Activated CD4-positive, alpha-beta memory T cell treated with anti-CD3 and anti-CD28 coated beads, Interleukin-2, amount 10 ng/mL, durations not matched to agents 7 days and 5 days (primary cell): ENCODE data around the gene LIPM. TPM values are rescaled to one million over a fixed set of nuclear protein-coding genes. Genes with fewer than 3 reads are reported as not detected.

Experiments
- CTCF ChIA-PET: fragments of 350-600 bp; sonication (Branson Sonifier 250); formaldehyde crosslinking; loops from one replicate; lab custom pipeline; 2021; ENCODE audit warnings: antibody characterized with exemption, inconsistent platforms; lab: Charles Lee
- POLR2A ChIA-PET: fragments of 350-600 bp; sonication (Branson Sonifier 250); formaldehyde crosslinking; loops from one replicate; lab custom pipeline; 2021; ENCODE audit warnings: antibody characterized with exemption; lab: Charles Lee
- DNase-seq: peaks from one replicate; pipeline ENCODE4 v3.0.0-alpha.2; 2020
- H3K27ac Mint-ChIP-seq: one replicate; pipeline ENCODE4 v1.8.0; 2021; ENCODE audit warnings: mild to moderate bottlenecking, mixed read lengths
- H3K27me3 Mint-ChIP-seq: one replicate; pipeline ENCODE4 v1.8.0; 2021; ENCODE audit warnings: mixed read lengths
- H3K36me3 Mint-ChIP-seq: one replicate; pipeline ENCODE4 v1.8.0; 2021; ENCODE audit warnings: low read depth, mixed read lengths
- H3K4me1 Mint-ChIP-seq: one replicate; pipeline ENCODE4 v1.8.0; 2021; ENCODE audit warnings: mixed read lengths
- H3K4me3 Mint-ChIP-seq: one replicate; pipeline ENCODE4 v1.8.0; 2021; ENCODE audit warnings: mild to moderate bottlenecking, mixed read lengths
- H3K9me3 Mint-ChIP-seq: one replicate; pipeline ENCODE4 v1.8.0; 2021; ENCODE audit warnings: mixed read lengths
- total RNA-seq, 2 experiments: library from RNA; stranded (reverse); gene quantifications; one replicate each; pipeline ENCODE4 v1.2.3, GENCODE V29; 2021

LIPM gene
- total RNA-seq, 2 experiments from 2014 or later: not detected

GRCh38 chr10:88809621-88810020 lies 7.1 kb downstream of the LIPM start:
- H3K4me1 Mint-ChIP-seq: peaks cover 3% of the 10 kb centered on the region
- H3K4me3 Mint-ChIP-seq: no peak overlapping the region
- peaks cover 8% of the 10 kb centered on the region for H3K27me3 Mint-ChIP-seq
- ChIA-PET CTCF (interaction anchor here (0.8 to 2.7 kb wide), 7 partner anchors 12 to 125 kb away, joined by 3 to 16 read pairs (median 3); no protein-coding TSS in a partner anchor), POLR2A (no interaction called here)
- DNase-seq: no peak
- H3K27ac Mint-ChIP-seq: no peak overlapping the region
- no peaks in the 10 kb centered on the region for H3K9me3 Mint-ChIP-seq
- H3K36me3 Mint-ChIP-seq: no peaks in the 10 kb centered on the region

GRCh38 chr10:88810196-88810961 lies 7.8 kb downstream of the LIPM start:
- no peak overlapping the region for H3K4me3 Mint-ChIP-seq
- H3K36me3 Mint-ChIP-seq: no peaks in the 10 kb centered on the region
- CTCF ChIA-PET: interaction anchor here (0.7 to 2.7 kb wide), 20 partner anchors 11 to 830 kb away, joined by 3 to 16 read pairs (median 4); no protein-coding TSS in a partner anchor
- H3K27me3 Mint-ChIP-seq: peaks cover 8% of the 10 kb centered on the region
- no peaks in the 10 kb centered on the region for H3K9me3 Mint-ChIP-seq
- peak; percentile 32 for DNase-seq
- POLR2A ChIA-PET: no interaction called here
- no peak overlapping the region for H3K27ac Mint-ChIP-seq
- H3K4me1 Mint-ChIP-seq: peaks cover 3% of the 10 kb centered on the region

- Mint-ChIP-seq H3K27ac (no peak overlapping the region), H3K4me3 (no peak overlapping the region), H3K27me3 (peaks cover 10% of the 10 kb centered on the region), H3K9me3 (no peaks in the 10 kb centered on the region), H3K36me3 (no peaks in the 10 kb centered on the region), H3K4me1 (peaks cover 7% of the 10 kb centered on the region)
- ChIA-PET POLR2A (no interaction called here), CTCF (interaction anchor here (1.1 to 1.4 kb wide), 2 partner anchors 22 to 84 kb away, joined by 5 read pairs; no protein-coding TSS in a partner anchor)
- DNase-seq: no peak
Observed at GRCh38 chr10:88813200-88813599, 10.7 kb downstream of the LIPM start.

- H3K27ac Mint-ChIP-seq: no peak overlapping the region
- no peak overlapping the region for H3K4me3 Mint-ChIP-seq
- no peaks in the 10 kb centered on the region for H3K9me3 Mint-ChIP-seq
- DNase-seq: no peak
- ChIA-PET CTCF (no interaction called here), POLR2A (no interaction called here)
- peaks cover 2% of the 10 kb centered on the region for H3K27me3 Mint-ChIP-seq
- H3K4me1 Mint-ChIP-seq: peaks cover 9% of the 10 kb centered on the region
- H3K36me3 Mint-ChIP-seq: no peaks in the 10 kb centered on the region
Observed at GRCh38 chr10:88819290-88819689, 16.8 kb downstream of the LIPM start.

- ChIA-PET CTCF (interaction anchor here (1.1 to 3.2 kb wide), 3 partner anchors 11 to 61 kb away, joined by 3 to 19 read pairs (median 16); partner anchors contain the start of gene LIPN), POLR2A (interaction anchor here (1.3 to 1.7 kb wide), 2 partner anchors 59 to 959 kb away, joined by 3 to 5 read pairs; partner anchors contain the start of gene STAMBPL1)
- Mint-ChIP-seq H3K4me1 (peaks cover 23% of the 10 kb centered on the region), H3K9me3 (no peaks in the 10 kb centered on the region), H3K36me3 (no peaks in the 10 kb centered on the region), H3K27me3 (peaks cover 2% of the 10 kb centered on the region), H3K4me3 (no peak overlapping the region), H3K27ac (no peak overlapping the region)
- DNase-seq: no peak
Observed at GRCh38 chr10:88820748-88821401, 18.3 kb downstream of the LIPM start.

- CTCF ChIA-PET: interaction anchor here (2.1 to 4.3 kb wide), 3 partner anchors 9 to 244 kb away, joined by 4 to 19 read pairs (median 14); partner anchors contain the start of gene RNLS
- peaks cover 64% of the 10 kb centered on the region for H3K4me1 Mint-ChIP-seq
- POLR2A ChIA-PET: interaction anchor here (0.8 to 1.3 kb wide), 3 partner anchors 8 to 54 kb away, joined by 3 to 6 read pairs (median 3); partner anchors contain the start of gene STAMBPL1
- no peaks in the 10 kb centered on the region for H3K27me3 Mint-ChIP-seq
- H3K27ac Mint-ChIP-seq: peak overlapping the region; percentile 47
- H3K9me3 Mint-ChIP-seq: no peaks in the 10 kb centered on the region
- DNase-seq: no peak
- H3K36me3 Mint-ChIP-seq: peaks cover 11% of the 10 kb centered on the region
- no peak overlapping the region for H3K4me3 Mint-ChIP-seq
Observed at GRCh38 chr10:88826388-88826787, 23.9 kb downstream of the LIPM start.

GRCh38 chr10:88827671-88828070 lies 25.1 kb downstream of the LIPM start:
- POLR2A ChIA-PET: interaction anchor here (1.3 kb wide), 1 partner anchor 53 kb away, joined by 6 read pairs; the partner anchor contains the start of gene STAMBPL1
- no peaks in the 10 kb centered on the region for H3K27me3 Mint-ChIP-seq
- no peak for DNase-seq

GRCh38 chr10:88828310-88828709 lies 25.8 kb downstream of the LIPM start:
- ChIA-PET CTCF (interaction anchor here (0.8 to 4.3 kb wide), 2 partner anchors 19 to 105 kb away, joined by 3 to 19 read pairs; no protein-coding TSS in a partner anchor), POLR2A (no interaction called here)
- Mint-ChIP-seq H3K36me3 (peaks cover 11% of the 10 kb centered on the region), H3K9me3 (no peaks in the 10 kb centered on the region), H3K27me3 (no peaks in the 10 kb centered on the region), H3K4me1 (peaks cover 80% of the 10 kb centered on the region), H3K4me3 (no peak overlapping the region), H3K27ac (no peak overlapping the region)
- no peak for DNase-seq

More at GRCh38 chr10:88827671-88828070, 25.1 kb downstream of the LIPM start:
- Mint-ChIP-seq H3K9me3 (no peaks in the 10 kb centered on the region), H3K4me1 (peaks cover 74% of the 10 kb centered on the region), H3K4me3 (no peak overlapping the region), H3K36me3 (peaks cover 11% of the 10 kb centered on the region), H3K27ac (no peak overlapping the region)
- CTCF ChIA-PET: interaction anchor here (0.8 to 4.3 kb wide), 3 partner anchors 8 to 106 kb away, joined by 3 to 19 read pairs (median 14); no protein-coding TSS in a partner anchor

GRCh38 chr10:88830643-88831268 lies 28.2 kb downstream of the LIPM start:
- Mint-ChIP-seq H3K27me3 (no peaks in the 10 kb centered on the region), H3K9me3 (no peaks in the 10 kb centered on the region), H3K36me3 (peaks cover 11% of the 10 kb centered on the region), H3K4me3 (no peak overlapping the region), H3K27ac (peak overlapping the region; percentile 43), H3K4me1 (peaks cover 69% of the 10 kb centered on the region)
- ChIA-PET CTCF (interaction anchor here (0.7 to 2.3 kb wide), 6 partner anchors 22 to 388 kb away, joined by 3 to 14 read pairs (median 4); partner anchors contain the start of gene CH25H), POLR2A (interaction anchor here (0.9 to 2.7 kb wide), 11 partner anchors 11 to 584 kb away, joined by 3 to 18 read pairs (median 4); partner anchors contain the start of genes FAS, IFIT5 and STAMBPL1)
- no peak for DNase-seq

- peaks cover 60% of the 10 kb centered on the region for H3K4me1 Mint-ChIP-seq
Observed at GRCh38 chr10:88831709-88832108, 29.2 kb downstream of the LIPM start.

GRCh38 chr10:88832376-88832775 lies 29.8 kb downstream of the LIPM start:
- Mint-ChIP-seq H3K36me3 (peaks cover 4% of the 10 kb centered on the region), H3K4me3 (no peak overlapping the region), H3K9me3 (no peaks in the 10 kb centered on the region), H3K27me3 (no peaks in the 10 kb centered on the region), H3K4me1 (peaks cover 54% of the 10 kb centered on the region), H3K27ac (no peak overlapping the region)
- no peak for DNase-seq
- ChIA-PET POLR2A (interaction anchor here (0.8 to 2.7 kb wide), 5 partner anchors 9 to 102 kb away, joined by 3 to 18 read pairs (median 4); partner anchors contain the start of gene STAMBPL1), CTCF (interaction anchor here (0.9 to 2.3 kb wide), 4 partner anchors 24 to 102 kb away, joined by 3 to 14 read pairs (median 7); partner anchors contain the start of gene STAMBPL1)

More at GRCh38 chr10:88831709-88832108, 29.2 kb downstream of the LIPM start:
- H3K27ac Mint-ChIP-seq: peak overlapping the region; percentile 55
- H3K27me3 Mint-ChIP-seq: no peaks in the 10 kb centered on the region
- H3K4me3 Mint-ChIP-seq: peak overlapping the region; percentile 13
- POLR2A ChIA-PET: interaction anchor here (0.8 to 2.7 kb wide), 11 partner anchors 10 to 583 kb away, joined by 3 to 18 read pairs (median 4); partner anchors contain the start of genes FAS, IFIT5 and STAMBPL1
- H3K9me3 Mint-ChIP-seq: no peaks in the 10 kb centered on the region
- peaks cover 4% of the 10 kb centered on the region for H3K36me3 Mint-ChIP-seq
- CTCF ChIA-PET: interaction anchor here (0.7 to 2.3 kb wide), 7 partner anchors 21 to 387 kb away, joined by 3 to 14 read pairs (median 4); partner anchors contain the start of gene CH25H
- peak; percentile 70 for DNase-seq
